T-helper 22 cell (primary cell): Measurements from ENCODE around the gene GALNT1.

Source experiments
- DNase-seq: peaks from one replicate; pipeline ENCODE4 v3.0.0-alpha.2; 2020; ENCODE audit warnings: low read depth

GALNT1 gene

GRCh38 chr18:35582899-35583558, 1.5 kb downstream of the GALNT1 start:
- no peak for DNase-seq

GRCh38 chr18:35584735-35585134, 3.2 kb downstream of the GALNT1 start:
- no peak for DNase-seq

- no peak for DNase-seq
Measured at GRCh38 chr18:35585608-35586007, 4.1 kb downstream of the GALNT1 start.

DNA sequence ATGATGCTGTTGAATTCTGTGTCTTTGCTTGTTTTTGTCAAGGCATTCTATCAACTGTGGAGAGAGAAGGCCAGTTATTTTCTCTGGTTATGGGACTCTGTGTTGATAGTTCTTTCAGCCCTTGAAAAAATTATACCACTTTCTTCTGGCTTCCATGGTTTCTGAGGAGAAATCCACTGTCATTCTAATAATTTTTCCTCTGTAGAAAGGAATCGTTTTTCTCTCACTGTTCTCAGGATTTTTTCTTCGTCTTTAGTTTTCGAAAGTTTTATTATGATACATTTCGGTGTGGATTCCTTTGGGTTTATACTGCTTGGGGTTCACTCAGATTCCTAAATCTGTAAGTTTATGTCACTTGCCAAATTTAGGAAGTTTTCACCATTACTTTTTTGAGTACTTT, 6.6 kb downstream of the GALNT1 start:
- DNase-seq = no peak

DNA sequence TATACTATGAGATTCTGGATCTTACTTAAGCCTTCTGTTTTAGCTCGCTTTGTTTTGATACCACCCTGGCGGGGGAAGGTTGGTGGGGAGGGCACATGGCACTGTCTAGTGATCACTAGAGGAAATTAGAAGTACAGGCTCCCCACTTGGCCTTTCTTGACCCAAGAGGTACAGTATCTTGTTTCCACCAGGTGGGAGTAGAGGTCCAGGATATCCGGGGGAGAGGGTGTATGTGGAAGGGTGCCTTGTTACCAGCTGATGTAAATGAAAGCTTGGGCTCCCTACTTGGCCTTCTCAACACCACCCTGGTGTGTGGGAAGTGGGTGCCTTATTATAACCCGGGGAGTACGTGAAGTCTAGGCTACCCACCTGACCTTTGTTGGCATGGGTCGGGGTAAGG, 7.5 kb downstream of the GALNT1 start:
- DNase-seq = no peak

DNA sequence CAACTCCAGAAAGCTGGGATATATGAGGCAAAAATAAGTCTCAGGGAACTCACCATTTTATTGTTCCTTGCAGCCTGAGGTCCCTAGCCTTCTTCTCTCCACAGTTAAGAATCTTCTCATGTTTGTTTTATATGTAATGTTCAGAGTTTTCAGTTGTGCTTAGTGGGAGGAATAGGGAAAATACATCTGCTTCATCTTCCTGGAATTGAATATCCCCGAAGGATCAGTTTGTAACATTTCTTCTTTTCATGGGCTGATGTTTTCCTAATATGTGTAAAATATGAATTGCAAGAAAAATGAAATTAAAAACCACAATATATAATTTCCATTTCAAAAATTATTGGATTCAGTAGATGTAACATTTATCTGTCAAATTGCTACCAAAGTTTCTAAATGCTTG, 8.0 kb downstream of the GALNT1 start:
- DNase-seq = no peak

GRCh38 chr18:35590935-35591334, 9.4 kb downstream of the GALNT1 start:
- DNase-seq = no peak

DNA sequence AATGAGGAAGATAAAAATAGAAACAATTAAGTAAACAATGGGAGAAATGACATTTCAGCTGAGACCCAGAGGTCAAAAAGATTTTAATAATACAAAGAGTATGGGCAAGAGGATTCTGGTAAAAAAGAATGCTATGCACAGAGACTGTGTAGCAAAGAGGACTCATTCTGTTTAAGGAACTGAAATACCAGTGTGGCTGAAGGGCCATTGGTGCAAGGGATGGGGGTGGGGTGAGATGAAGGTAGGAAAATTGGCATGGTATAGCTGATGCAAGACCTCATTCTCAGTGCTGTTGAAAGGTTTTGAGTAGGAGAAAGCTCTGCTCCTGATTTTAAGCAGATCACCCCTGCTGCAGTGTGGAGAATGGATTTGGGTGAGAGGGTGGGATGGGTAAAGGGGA, 10.8 kb downstream of the GALNT1 start:
- DNase-seq = no peak

- no peak for DNase-seq
Measured at GRCh38 chr18:35593859-35594258, 12.3 kb downstream of the GALNT1 start.

DNA sequence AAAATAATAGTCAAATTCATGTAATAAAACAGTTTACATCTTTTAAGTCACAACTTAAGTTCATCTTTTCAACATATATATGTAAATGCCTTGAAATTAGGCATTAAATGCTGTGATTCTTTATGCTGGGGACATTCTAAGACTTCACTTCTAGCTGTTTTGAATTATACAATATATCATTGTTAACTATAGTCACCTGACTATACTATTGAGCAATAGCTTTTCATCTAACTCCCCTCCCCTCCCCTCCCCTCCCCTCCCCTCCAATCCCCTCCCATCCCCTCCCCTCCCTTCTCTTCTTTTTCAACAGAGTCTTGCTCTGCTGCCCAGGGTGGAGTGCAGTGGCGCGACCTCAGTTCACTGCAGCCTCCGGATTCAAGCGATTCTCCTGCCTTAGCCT, 16.2 kb downstream of the GALNT1 start:
- no peak for DNase-seq

GRCh38 chr18:35602193-35602820, 20.8 kb downstream of the GALNT1 start:
- no peak for DNase-seq

GRCh38 chr18:35603008-35603407, 21.5 kb downstream of the GALNT1 start:
- DNase-seq = no peak

GRCh38 chr18:35603528-35603927, 22.0 kb downstream of the GALNT1 start:
- DNase-seq = no peak

GRCh38 chr18:35604369-35604768, 22.8 kb downstream of the GALNT1 start:
- no peak for DNase-seq

DNA sequence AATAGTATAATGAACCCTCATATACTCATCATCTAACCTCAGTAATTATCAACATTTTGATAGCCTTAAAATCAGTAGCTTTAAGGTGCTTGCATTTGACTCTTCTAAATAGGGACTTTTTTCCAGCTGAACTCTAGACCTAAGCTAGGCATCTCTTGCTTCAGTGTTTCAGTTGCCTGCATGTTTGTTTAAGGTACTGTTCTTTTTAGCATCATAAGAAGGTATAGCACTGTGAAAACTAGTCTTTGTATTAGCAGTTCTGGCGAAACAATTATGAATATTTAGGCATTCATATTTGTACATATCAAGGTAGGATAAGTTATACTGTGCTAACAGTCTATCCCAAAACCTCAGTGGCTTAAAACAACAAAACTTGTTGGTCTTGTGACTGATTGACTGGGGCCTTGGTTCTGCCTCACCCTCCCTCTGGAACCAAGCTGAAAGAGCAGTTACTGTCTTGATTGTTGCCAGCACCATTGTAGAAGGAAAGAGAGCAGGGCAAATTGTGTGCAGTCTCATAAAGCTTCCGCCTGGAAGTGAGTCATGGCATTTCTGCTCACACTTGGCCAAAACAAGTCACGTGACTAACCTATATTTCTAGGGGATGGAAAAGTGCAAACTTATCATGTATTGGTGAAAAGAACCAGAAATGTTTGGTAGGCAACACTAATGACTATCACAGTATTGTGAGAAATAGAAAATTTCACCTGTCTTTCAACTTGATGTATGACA, 24.3 kb downstream of the GALNT1 start:
- no peak for DNase-seq

DNA sequence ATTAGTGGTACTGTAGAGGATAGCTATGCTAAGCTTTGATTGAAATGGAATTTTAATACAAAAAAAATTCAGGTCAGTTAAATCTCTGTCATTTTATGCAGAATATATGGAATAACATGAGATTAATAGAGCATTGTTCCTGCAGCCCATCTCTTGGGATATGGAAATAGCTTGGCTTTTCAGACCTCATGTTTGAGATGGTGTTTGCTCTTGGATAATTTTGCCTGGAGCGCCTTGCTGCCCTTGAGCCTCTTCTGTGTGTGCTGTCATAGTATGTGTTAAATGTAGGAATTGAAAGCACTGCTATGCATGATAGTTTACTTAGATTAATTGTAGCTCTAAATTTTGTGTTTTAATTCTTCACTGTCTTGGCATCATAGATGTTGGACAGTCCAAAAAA, 27.7 kb downstream of the GALNT1 start:
- DNase-seq = no peak

DNA sequence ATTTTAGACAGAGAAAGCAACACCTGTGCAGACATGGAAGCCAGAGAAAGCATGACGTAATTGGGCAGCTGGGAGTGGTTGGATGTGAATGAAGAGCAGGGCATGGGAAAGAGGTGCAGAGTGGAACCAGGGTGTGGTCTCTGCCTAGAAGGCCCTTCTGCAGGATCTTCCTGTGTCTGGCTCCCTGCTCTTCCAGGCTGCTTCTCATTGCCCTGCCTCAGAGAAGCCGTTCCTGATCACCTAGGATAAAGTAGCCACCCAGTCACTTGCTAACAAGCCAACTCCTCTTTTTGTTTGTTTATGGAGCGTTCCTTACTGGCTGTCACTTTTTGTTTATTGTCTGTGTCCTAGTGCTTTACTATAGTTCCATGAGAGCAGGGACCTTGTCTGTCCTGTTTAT, 28.5 kb downstream of the GALNT1 start:
- DNase-seq = no peak

GRCh38 chr18:35610724-35611123, 29.2 kb downstream of the GALNT1 start:
- no peak for DNase-seq

- no peak for DNase-seq
Measured at GRCh38 chr18:35611518-35611917, 30.0 kb downstream of the GALNT1 start.

GRCh38 chr18:35616074-35616473, 34.5 kb downstream of the GALNT1 start:
- DNase-seq = no peak

- peak; percentile 25 for DNase-seq
Measured at GRCh38 chr18:35616664-35617423, 35.3 kb downstream of the GALNT1 start.

DNA sequence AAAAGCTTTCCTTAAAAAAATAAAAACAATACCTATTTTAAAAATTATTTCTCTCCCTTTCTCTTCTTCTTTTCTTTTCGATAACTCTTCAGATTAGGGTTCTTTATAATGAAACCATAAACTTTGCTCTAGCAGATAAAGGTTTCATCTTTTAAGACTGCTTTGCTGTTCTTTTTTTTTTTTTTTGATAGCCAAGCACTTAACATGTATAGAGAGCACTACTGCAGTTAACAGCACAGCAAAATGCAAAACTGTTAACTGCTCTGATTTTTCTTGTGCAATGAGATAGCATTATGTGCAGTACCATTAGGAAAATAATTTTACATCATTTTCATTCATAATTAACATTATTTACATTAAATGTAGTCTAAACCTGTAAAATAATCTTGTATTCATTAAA, 36.3 kb downstream of the GALNT1 start:
- no peak for DNase-seq

DNA sequence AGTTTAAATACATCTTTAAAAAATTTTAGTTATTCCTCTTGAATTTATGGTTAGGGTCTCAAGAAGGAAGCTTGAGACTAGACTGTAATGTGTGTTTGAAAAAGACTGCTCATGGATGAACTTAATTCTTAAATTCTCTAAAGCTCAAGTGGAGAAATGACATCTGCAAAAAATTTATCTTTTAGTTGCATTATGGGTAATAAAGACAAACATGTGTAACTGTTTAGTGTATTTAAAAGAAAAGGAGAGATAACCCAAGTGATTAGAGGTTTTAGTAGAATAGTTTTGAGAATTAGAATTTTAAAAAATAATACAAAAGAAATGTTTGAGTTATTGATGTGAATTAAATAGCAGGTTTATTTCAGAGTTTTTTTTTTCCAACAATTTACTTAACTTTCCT, 36.7 kb downstream of the GALNT1 start:
- DNase-seq = no peak
